ENCODE results near the gene IL12RB1.

IL12RB1 gene

GRCh38 chr19:18027151-18027550 is 59.6 kb downstream of the IL12RB1 start:
- 87 to 92% methylated on average over 4 of the region's 4 CpGs for WGBS, 2 experiments
- peaks cover 3% of the 10 kb centered on the region for H3K4me1 ChIP-seq (ENCODE audit: control insufficient read depth, insufficient read depth, low read length)
- no peak overlapping the region for H3K4me3 ChIP-seq (ENCODE audit: insufficient read depth, low read depth, low read length)
- H3K27ac ChIP-seq (ENCODE audit: insufficient read depth, low read depth, low read length, poor library complexity, severe bottlenecking), result no peak overlapping the region
- no peaks in the 10 kb centered on the region for H3K27me3 ChIP-seq (ENCODE audit: control insufficient read depth, insufficient read depth, low read length, poor library complexity, severe bottlenecking)
- no peaks in the 10 kb centered on the region for H3K36me3 ChIP-seq (ENCODE audit: control insufficient read depth, insufficient read depth, low read length)
- no peaks in the 10 kb centered on the region for H3K9me3 ChIP-seq (ENCODE audit: control insufficient read depth, low read length)

GRCh38 chr19:18023622-18024251 is 63.0 kb downstream of the IL12RB1 start:
- Histone ChIP-seq H3K27ac (ENCODE audit: insufficient read depth, low read depth, low read length, poor library complexity, severe bottlenecking) (no peak overlapping the region), H3K4me3 (ENCODE audit: insufficient read depth, low read depth, low read length) (no peak overlapping the region), H3K9me3 (ENCODE audit: control insufficient read depth, low read length) (no peaks in the 10 kb centered on the region), H3K27me3 (ENCODE audit: control insufficient read depth, insufficient read depth, low read length, poor library complexity, severe bottlenecking) (no peaks in the 10 kb centered on the region), H3K4me1 (ENCODE audit: control insufficient read depth, insufficient read depth, low read length) (peaks cover 3% of the 10 kb centered on the region), H3K36me3 (ENCODE audit: control insufficient read depth, insufficient read depth, low read length) (no peaks in the 10 kb centered on the region)
- WGBS, 2 experiments, result 91% methylated on average over 23 of the region's 23 CpGs

- Histone ChIP-seq H3K27ac (ENCODE audit: insufficient read depth, low read depth, low read length, poor library complexity, severe bottlenecking) (no peak overlapping the region), H3K4me3 (ENCODE audit: insufficient read depth, low read depth, low read length) (no peak overlapping the region), H3K4me1 (ENCODE audit: control insufficient read depth, insufficient read depth, low read length) (peaks cover 3% of the 10 kb centered on the region), H3K27me3 (ENCODE audit: control insufficient read depth, insufficient read depth, low read length, poor library complexity, severe bottlenecking) (no peaks in the 10 kb centered on the region), H3K36me3 (ENCODE audit: control insufficient read depth, insufficient read depth, low read length) (no peaks in the 10 kb centered on the region), H3K9me3 (ENCODE audit: control insufficient read depth, low read length) (no peaks in the 10 kb centered on the region)
- 94 to 96% methylated on average over 21 of the region's 21 CpGs for WGBS, 2 experiments
These were observed 65.5 kb downstream of the IL12RB1 start for GRCh38 chr19:18021121-18021755.

GRCh38 chr19:18020212-18021085 is 66.3 kb downstream of the IL12RB1 start:
- no peak overlapping the region for H3K4me3 ChIP-seq (ENCODE audit: insufficient read depth, low read depth, low read length)

DNA sequence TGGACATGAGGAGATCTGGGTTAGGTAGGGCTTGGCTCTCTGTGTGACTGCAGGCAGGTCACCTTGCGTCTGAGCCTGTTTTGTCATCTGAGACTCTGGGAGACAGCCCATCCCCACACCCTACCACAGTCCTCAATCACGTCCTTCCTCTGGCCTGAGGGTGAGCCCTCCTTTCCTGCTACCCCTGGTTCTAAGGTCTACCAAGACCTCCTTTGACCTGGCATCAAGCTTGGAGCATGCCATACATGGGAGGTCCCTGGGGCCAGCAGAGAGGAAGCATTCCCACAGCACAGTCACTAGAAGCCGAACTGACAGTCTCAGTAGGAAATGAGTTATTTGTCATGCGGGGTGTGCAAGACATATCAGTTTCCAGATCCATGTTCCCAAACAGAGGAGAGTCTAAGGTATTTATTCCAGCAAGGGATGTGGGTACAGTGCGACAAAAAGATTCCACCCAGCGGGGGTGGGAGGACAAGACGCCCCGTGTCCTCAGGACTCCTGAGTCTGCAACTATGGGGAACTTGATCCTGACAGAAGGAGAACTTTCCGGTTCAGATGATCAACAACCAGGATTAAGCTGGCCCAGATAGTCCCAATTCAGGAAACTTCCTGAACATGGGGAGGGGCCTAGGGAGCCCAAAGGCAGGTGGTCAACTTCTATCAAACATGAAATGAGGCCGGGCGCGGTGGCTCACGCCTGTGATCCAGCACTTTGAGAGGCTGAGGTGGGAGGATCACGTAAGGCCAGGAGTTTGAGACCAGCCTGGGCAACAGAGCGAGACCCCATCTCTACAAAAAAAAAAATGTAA is 69.3 kb downstream of the IL12RB1 start:
- 91% methylated on average over 15 of the region's 15 CpGs for WGBS, 2 experiments
- Histone ChIP-seq H3K27me3 (ENCODE audit: control insufficient read depth, insufficient read depth, low read length, poor library complexity, severe bottlenecking) (no peaks in the 10 kb centered on the region), H3K9me3 (ENCODE audit: control insufficient read depth, low read length) (no peaks in the 10 kb centered on the region), H3K4me1 (ENCODE audit: control insufficient read depth, insufficient read depth, low read length) (peaks cover 15% of the 10 kb centered on the region), H3K36me3 (ENCODE audit: control insufficient read depth, insufficient read depth, low read length) (no peaks in the 10 kb centered on the region), H3K27ac (ENCODE audit: insufficient read depth, low read depth, low read length, poor library complexity, severe bottlenecking) (no peak overlapping the region), H3K4me3 (ENCODE audit: insufficient read depth, low read depth, low read length) (no peak overlapping the region)

More at GRCh38 chr19:18020212-18021085, 66.3 kb downstream of the IL12RB1 start:
- Histone ChIP-seq H3K4me1 (ENCODE audit: control insufficient read depth, insufficient read depth, low read length) (peaks cover 3% of the 10 kb centered on the region), H3K27me3 (ENCODE audit: control insufficient read depth, insufficient read depth, low read length, poor library complexity, severe bottlenecking) (no peaks in the 10 kb centered on the region), H3K9me3 (ENCODE audit: control insufficient read depth, low read length) (no peaks in the 10 kb centered on the region), H3K36me3 (ENCODE audit: control insufficient read depth, insufficient read depth, low read length) (no peaks in the 10 kb centered on the region), H3K27ac (ENCODE audit: insufficient read depth, low read depth, low read length, poor library complexity, severe bottlenecking) (no peak overlapping the region)
- 94% methylated on average over 11 to 16 of the region's 16 CpGs for WGBS, 2 experiments

DNA sequence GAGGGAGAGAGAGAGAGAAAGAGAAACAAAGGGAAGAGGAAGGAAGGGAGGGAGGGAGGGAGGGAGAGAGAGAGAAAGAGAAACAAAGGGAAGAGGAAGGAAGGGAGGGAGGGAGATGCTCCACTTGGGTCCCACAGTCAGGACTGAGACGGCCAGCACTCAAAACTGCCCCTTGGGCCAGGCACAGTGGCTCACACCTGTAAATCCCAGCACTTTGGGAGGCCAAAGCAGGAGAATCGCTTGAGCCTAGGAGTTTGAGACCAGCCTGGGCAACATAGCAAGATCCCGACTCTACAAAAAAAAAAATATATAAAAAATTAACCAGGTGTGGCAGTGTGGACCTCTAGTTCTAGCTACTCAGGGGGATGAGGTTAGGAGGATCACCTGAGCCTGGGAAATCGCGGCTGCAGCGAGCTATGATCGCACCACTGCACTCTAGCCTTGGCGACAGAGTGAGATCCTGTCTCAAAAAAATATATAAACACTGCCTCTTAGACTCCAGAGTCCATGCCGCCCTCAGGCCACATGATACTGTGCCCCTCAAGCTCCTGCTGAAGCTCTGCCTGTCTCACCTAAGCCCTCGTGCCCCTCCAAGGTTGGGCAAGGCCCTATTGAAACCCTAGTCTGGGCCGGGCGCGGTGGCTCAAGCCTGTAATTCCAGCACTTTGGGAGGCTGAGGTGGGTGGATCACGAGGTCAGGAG is 70.4 kb downstream of the IL12RB1 start:
- peaks cover 12% of the 10 kb centered on the region for H3K4me1 ChIP-seq (ENCODE audit: control insufficient read depth, insufficient read depth, low read length)
- H3K27ac ChIP-seq (ENCODE audit: insufficient read depth, low read depth, low read length, poor library complexity, severe bottlenecking), result no peak overlapping the region
- 92% methylated on average over 14 of the region's 14 CpGs for WGBS, 2 experiments
- H3K9me3 ChIP-seq (ENCODE audit: control insufficient read depth, low read length), result no peaks in the 10 kb centered on the region
- H3K4me3 ChIP-seq (ENCODE audit: insufficient read depth, low read depth, low read length), result no peak overlapping the region
- H3K27me3 ChIP-seq (ENCODE audit: control insufficient read depth, insufficient read depth, low read length, poor library complexity, severe bottlenecking), result no peaks in the 10 kb centered on the region
- H3K36me3 ChIP-seq (ENCODE audit: control insufficient read depth, insufficient read depth, low read length), result no peaks in the 10 kb centered on the region

GRCh38 chr19:18014197-18014596 is 72.5 kb downstream of the IL12RB1 start:
- H3K9me3 ChIP-seq (ENCODE audit: control insufficient read depth, low read length), result no peaks in the 10 kb centered on the region
- WGBS, 2 experiments, result 94 to 96% methylated on average over 5 to 6 of the region's 6 CpGs
- H3K27me3 ChIP-seq (ENCODE audit: control insufficient read depth, insufficient read depth, low read length, poor library complexity, severe bottlenecking), result no peaks in the 10 kb centered on the region
- H3K4me1 ChIP-seq (ENCODE audit: control insufficient read depth, insufficient read depth, low read length), result peaks cover 12% of the 10 kb centered on the region
- no peak overlapping the region for H3K4me3 ChIP-seq (ENCODE audit: insufficient read depth, low read depth, low read length)
- H3K36me3 ChIP-seq (ENCODE audit: control insufficient read depth, insufficient read depth, low read length), result no peaks in the 10 kb centered on the region
- H3K27ac ChIP-seq (ENCODE audit: insufficient read depth, low read depth, low read length, poor library complexity, severe bottlenecking), result no peak overlapping the region

- 67 to 72% methylated on average over 17 of the region's 17 CpGs for WGBS, 2 experiments
- H3K4me3 ChIP-seq (ENCODE audit: insufficient read depth, low read depth, low read length), result no peak overlapping the region
- H3K27me3 ChIP-seq (ENCODE audit: control insufficient read depth, insufficient read depth, low read length, poor library complexity, severe bottlenecking), result no peaks in the 10 kb centered on the region
- no peak overlapping the region for H3K27ac ChIP-seq (ENCODE audit: insufficient read depth, low read depth, low read length, poor library complexity, severe bottlenecking)
- no peaks in the 10 kb centered on the region for H3K9me3 ChIP-seq (ENCODE audit: control insufficient read depth, low read length)
- H3K36me3 ChIP-seq (ENCODE audit: control insufficient read depth, insufficient read depth, low read length), result no peaks in the 10 kb centered on the region
- peaks cover 12% of the 10 kb centered on the region for H3K4me1 ChIP-seq (ENCODE audit: control insufficient read depth, insufficient read depth, low read length)
These were observed 73.3 kb downstream of the IL12RB1 start for GRCh38 chr19:18013210-18014111.

DNA sequence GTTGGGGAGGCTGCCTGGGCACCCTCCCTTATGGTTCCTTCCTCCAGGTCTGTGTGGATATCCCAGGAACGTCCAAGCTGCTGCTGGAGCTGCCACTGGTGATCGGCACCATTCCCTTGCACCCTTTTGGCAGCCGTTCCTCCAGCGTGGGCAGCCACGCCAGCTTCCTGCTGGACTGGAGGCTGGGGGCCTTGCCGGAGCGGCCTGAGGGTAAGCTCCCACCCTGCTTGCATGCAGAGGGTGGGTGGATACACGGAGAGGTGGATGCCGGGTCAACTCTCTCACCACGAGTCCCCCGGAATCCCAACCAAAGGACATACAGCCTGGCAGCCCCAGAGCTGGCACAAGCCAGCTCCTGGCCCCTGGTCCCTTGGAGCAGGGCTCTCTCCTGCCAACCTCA is 76.6 kb downstream of the IL12RB1 start:
- peaks cover 12% of the 10 kb centered on the region for H3K4me1 ChIP-seq (ENCODE audit: control insufficient read depth, insufficient read depth, low read length)
- no peak overlapping the region for H3K27ac ChIP-seq (ENCODE audit: insufficient read depth, low read depth, low read length, poor library complexity, severe bottlenecking)
- H3K9me3 ChIP-seq (ENCODE audit: control insufficient read depth, low read length), result no peaks in the 10 kb centered on the region
- H3K27me3 ChIP-seq (ENCODE audit: control insufficient read depth, insufficient read depth, low read length, poor library complexity, severe bottlenecking), result peaks cover 7% of the 10 kb centered on the region
- H3K4me3 ChIP-seq (ENCODE audit: insufficient read depth, low read depth, low read length), result no peak overlapping the region
- no peaks in the 10 kb centered on the region for H3K36me3 ChIP-seq (ENCODE audit: control insufficient read depth, insufficient read depth, low read length)
- WGBS, 2 experiments, result 93% methylated on average over 11 of the region's 11 CpGs
